Mesothelial cell of epicardium (in vitro differentiated cells): ENCODE measurements around the gene SKOR2. TPM values are rescaled to one million over a fixed set of nuclear protein-coding genes. Genes with fewer than 3 reads are reported as not detected.

Source experiments
- DNase-seq, 2 experiments: peaks; one replicate each; pipeline ENCODE4 v3.0.0; 2021; ENCODE audit warnings: low spot score in 2 of 2; ENCODE audit not compliant: unreplicated experiment in 2 of 2
- H3K27ac Mint-ChIP-seq: 2 replicates; pipeline ENCODE4 v1.8.0; 2021; ENCODE audit warnings: mixed read lengths
- H3K27me3 Mint-ChIP-seq: 2 replicates; pipeline ENCODE4 v1.8.0; 2021; ENCODE audit warnings: low read depth, mixed read lengths
- H3K36me3 Mint-ChIP-seq: 2 replicates; pipeline ENCODE4 v1.8.0; 2021; ENCODE audit warnings: mixed read lengths
- H3K4me1 Mint-ChIP-seq: 2 replicates; pipeline ENCODE4 v1.8.0; 2021; ENCODE audit warnings: mixed read lengths
- H3K4me3 Mint-ChIP-seq: 2 replicates; pipeline ENCODE4 v1.8.0; 2021; ENCODE audit warnings: mild to moderate bottlenecking, moderate library complexity, mixed read lengths
- H3K9me3 Mint-ChIP-seq: 2 replicates; pipeline ENCODE4 v1.8.0; 2021; ENCODE audit warnings: mixed read lengths
- total RNA-seq: library from RNA; stranded (reverse); gene quantifications from 3 replicates; pipeline ENCODE4 v1.2.1, GENCODE V29; 2021
- TF ChIP-seq, protein P1 (sequence below): fragments of 200-600 bp; sonication (generic); IDR thresholded peaks from one replicate; pipeline ENCODE4 v1.5.0; 2021; ENCODE audit warnings: antibody characterized with exemption; ENCODE audit not compliant: unreplicated experiment

The SKOR2 gene
- total RNA-seq, 1 donor from 2014 or later = not detected

DNA sequence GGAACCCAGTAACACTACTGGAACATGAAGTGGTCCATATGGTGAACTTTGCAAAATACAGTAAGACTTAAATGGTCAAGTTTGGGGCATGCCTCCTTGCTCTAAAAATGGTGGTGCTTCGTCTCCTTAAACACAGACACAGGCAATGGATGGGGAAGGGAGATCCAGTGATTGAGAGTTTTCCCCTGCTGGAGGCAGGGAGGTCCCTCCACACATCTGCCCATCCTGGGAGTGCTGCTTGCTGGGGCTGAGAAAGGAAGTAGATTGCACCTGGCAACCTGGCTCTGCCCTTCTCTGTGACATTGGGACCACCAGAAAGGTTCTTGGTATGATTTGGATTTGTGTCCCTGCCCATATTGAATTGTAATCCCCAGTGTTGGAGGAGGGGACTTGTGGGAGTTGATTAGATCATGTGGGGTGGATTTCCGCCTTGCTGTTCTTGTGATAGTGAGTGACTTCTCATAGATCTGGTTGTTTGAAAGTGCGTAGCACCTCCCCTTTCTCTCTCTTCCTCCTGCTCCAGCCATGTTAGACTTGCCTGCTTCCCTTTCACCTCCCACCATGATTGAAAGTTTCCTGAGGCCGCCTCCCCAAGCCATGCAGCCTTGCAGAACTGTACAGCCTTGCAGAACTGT is 35.4 kb upstream of the SKOR2 start:
- no peaks in the 10 kb centered on the region for H3K9me3 Mint-ChIP-seq
- H3K27ac Mint-ChIP-seq = no peak overlapping the region
- H3K4me1 Mint-ChIP-seq = no peaks in the 10 kb centered on the region
- H3K27me3 Mint-ChIP-seq = peaks cover 88% of the 10 kb centered on the region
- no peaks in the 10 kb centered on the region for H3K36me3 Mint-ChIP-seq
- TF ChIP-seq, protein P1, sequence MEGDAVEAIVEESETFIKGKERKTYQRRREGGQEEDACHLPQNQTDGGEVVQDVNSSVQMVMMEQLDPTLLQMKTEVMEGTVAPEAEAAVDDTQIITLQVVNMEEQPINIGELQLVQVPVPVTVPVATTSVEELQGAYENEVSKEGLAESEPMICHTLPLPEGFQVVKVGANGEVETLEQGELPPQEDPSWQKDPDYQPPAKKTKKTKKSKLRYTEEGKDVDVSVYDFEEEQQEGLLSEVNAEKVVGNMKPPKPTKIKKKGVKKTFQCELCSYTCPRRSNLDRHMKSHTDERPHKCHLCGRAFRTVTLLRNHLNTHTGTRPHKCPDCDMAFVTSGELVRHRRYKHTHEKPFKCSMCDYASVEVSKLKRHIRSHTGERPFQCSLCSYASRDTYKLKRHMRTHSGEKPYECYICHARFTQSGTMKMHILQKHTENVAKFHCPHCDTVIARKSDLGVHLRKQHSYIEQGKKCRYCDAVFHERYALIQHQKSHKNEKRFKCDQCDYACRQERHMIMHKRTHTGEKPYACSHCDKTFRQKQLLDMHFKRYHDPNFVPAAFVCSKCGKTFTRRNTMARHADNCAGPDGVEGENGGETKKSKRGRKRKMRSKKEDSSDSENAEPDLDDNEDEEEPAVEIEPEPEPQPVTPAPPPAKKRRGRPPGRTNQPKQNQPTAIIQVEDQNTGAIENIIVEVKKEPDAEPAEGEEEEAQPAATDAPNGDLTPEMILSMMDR = no peak
- no peak for DNase-seq
- no peak overlapping the region for H3K4me3 Mint-ChIP-seq

DNA sequence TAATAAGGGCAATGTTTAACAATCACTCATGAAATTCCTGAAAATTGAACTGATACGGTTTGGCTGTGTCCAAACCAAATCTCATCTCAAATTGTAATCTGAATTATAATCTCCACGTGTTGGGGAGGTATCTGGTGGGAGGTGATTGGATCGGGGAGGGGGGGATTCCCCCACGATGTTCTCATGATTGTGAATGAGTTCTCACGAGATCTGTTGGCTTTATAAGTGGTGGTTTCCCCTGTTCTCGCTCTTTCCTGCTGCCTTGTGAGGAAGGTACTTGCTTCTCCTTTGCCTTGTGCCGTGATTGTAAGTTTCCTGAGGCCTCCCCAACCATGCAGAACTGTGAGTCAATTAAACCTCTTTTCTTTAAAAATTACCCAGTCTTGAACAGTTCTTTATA is 34.0 kb upstream of the SKOR2 start:
- no peaks in the 10 kb centered on the region for H3K4me1 Mint-ChIP-seq
- no peaks in the 10 kb centered on the region for H3K36me3 Mint-ChIP-seq
- H3K27ac Mint-ChIP-seq = no peak overlapping the region
- no peaks in the 10 kb centered on the region for H3K9me3 Mint-ChIP-seq
- TF ChIP-seq, protein P1 = no peak
- no peak for DNase-seq
- H3K4me3 Mint-ChIP-seq = no peak overlapping the region
- peaks cover 88% of the 10 kb centered on the region for H3K27me3 Mint-ChIP-seq

DNA sequence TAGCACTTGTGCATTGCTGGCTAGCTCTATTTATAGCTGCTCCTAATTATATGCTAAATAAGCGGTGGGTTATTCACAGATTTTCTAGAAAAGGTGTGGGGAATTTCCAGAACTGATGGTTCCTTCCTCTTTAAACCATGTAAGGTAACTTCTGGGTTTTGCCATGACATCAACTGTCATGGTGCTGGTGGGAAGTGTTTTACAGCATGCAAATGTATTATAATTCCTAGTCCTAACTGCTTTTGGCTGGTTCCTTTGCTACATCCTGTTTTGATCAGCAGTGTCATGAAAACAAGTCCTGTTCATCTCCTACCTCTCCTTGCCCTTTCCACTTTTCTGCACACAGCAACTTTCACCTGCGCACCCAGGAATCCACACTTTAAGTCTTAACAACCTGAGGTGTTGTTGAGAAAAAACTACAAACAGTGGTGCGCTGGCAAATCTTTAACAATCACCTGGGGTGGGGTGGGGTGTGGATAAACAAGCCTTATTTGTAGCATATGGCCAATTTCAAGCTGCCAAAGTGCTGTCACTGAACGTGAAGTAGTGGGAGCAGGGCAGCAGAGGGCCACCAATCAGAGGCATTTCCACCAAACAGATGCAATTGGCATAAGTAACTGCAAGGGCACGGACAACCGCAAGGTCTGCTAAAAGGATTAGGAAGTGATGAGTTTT is 33.4 kb upstream of the SKOR2 start:
- Mint-ChIP-seq H3K27ac (no peak overlapping the region), H3K36me3 (no peaks in the 10 kb centered on the region), H3K4me3 (no peak overlapping the region), H3K9me3 (no peaks in the 10 kb centered on the region), H3K4me1 (no peaks in the 10 kb centered on the region), H3K27me3 (peaks cover 88% of the 10 kb centered on the region)
- DNase-seq = no peak
- TF ChIP-seq, protein P1 = no peak

DNA sequence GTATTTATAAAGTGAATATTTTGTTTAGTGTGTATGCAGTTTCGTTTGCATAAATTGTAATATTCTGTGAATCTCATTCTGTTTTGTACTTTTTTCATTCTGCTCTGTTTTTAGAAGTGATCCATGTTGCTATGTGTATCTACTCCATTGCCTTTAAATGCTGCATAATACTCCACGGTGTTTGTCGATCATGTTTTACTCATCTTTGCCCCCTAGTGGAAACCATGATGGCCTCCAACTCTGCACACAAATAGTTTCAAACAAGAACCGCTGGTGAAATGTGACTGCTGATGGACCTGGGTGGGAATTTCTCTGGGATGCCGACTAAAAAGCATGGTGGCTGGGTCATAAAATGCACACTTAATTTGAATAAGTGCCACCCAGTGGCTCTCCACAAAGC is 32.0 kb upstream of the SKOR2 start:
- no peak for DNase-seq
- H3K36me3 Mint-ChIP-seq = no peaks in the 10 kb centered on the region
- peaks cover 91% of the 10 kb centered on the region for H3K27me3 Mint-ChIP-seq
- H3K27ac Mint-ChIP-seq = no peak overlapping the region
- TF ChIP-seq, protein P1 = peak; percentile 13
- H3K9me3 Mint-ChIP-seq = no peaks in the 10 kb centered on the region
- no peaks in the 10 kb centered on the region for H3K4me1 Mint-ChIP-seq
- no peak overlapping the region for H3K4me3 Mint-ChIP-seq

DNA sequence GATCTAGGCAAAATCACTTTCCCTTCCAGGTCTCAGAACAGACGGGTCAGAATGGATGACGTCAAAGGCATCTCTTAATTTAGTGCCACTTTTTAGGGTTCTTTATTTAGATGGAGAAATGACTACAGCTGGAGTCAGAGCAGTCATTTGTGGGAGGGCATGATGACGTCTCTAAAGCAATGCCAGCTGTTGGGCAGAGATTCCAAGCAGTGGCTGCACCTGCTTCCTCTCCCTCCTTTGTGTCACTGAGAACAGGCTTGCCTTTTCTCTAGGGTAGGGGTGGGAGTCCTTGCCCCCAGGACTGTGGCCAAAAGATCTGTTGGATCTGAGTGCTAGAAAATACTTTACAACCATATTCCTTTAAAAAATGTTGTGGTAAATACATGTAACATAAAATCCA is 28.7 kb upstream of the SKOR2 start:
- Mint-ChIP-seq H3K4me3 (no peak overlapping the region), H3K36me3 (no peaks in the 10 kb centered on the region), H3K4me1 (no peaks in the 10 kb centered on the region), H3K9me3 (no peaks in the 10 kb centered on the region), H3K27me3 (peaks cover 90% of the 10 kb centered on the region), H3K27ac (no peak overlapping the region)
- no peak for DNase-seq
- TF ChIP-seq, protein P1 = no peak
